Epithelial cell of esophagus (primary cell): ENCODE results near the gene SLC27A4.

Experiments used
- DNase-seq: peaks from one replicate; pipeline ENCODE4 v3.0.0; 2010; ENCODE audit warnings: low read depth
- H3K4me3 ChIP-seq: 2 replicates; pipeline ENCODE4 v1.5.1; 2011; ENCODE audit warnings: mild to moderate bottlenecking, low read length, control low read depth
- TF ChIP-seq, protein P1 (sequence below): IDR thresholded peaks from 2 replicates; pipeline ENCODE4 v1.5.1; 2011; ENCODE audit warnings: low read depth, mild to moderate bottlenecking, low read length, control low read depth, inconsistent platforms; ENCODE audit not compliant: insufficient read depth; ENCODE audit errors: missing control alignments

SLC27A4 gene

DNA sequence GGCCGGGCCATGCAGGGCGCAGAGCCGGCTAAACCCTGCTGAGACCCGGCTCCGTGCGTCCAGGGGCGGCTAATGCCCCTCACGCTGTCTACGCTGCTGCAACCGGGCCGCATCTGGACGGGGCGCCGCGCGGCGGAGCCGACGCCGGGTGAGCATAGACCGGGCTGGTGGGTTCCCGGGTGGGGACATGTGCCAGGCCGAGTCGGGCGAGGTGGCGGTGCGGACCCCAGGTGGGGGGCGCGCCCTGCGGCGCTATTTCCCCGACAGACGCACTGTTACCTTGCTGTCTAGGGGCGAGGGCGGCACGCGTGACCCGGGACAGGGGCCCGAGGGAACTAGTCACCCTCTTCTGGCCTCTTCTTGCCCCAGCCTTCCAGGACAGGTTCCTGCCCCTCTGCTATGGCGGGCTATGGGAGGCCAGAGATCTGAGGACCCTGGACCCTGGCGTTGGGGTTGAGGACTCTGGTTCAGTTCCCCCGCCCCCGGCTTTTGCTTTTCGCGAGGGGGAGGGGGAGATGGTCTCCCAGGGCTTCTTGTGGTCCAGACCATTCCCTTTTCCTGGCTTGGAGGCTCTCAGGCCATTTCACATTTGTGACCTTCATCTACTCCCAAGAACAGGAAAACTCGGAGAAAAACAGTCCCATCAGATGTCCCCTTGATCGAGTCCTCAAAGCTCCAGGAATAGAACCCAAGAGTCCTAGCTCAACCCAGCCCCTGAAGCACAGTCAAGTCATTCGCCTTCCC, 536 bp downstream of the SLC27A4 start:
- TF ChIP-seq, protein P1, sequence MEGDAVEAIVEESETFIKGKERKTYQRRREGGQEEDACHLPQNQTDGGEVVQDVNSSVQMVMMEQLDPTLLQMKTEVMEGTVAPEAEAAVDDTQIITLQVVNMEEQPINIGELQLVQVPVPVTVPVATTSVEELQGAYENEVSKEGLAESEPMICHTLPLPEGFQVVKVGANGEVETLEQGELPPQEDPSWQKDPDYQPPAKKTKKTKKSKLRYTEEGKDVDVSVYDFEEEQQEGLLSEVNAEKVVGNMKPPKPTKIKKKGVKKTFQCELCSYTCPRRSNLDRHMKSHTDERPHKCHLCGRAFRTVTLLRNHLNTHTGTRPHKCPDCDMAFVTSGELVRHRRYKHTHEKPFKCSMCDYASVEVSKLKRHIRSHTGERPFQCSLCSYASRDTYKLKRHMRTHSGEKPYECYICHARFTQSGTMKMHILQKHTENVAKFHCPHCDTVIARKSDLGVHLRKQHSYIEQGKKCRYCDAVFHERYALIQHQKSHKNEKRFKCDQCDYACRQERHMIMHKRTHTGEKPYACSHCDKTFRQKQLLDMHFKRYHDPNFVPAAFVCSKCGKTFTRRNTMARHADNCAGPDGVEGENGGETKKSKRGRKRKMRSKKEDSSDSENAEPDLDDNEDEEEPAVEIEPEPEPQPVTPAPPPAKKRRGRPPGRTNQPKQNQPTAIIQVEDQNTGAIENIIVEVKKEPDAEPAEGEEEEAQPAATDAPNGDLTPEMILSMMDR = no peak
- DNase-seq = no peak
- peak overlapping the region; percentile 85 for H3K4me3 ChIP-seq

- H3K4me3 ChIP-seq = peak overlapping the region; percentile 85
- DNase-seq = peak; percentile 87
- TF ChIP-seq, protein P1 = peak; percentile 87
Measured at GRCh38 chr9:128341435-128341849, 1.1 kb downstream of the SLC27A4 start.

GRCh38 chr9:128342971-128343680, 2.8 kb downstream of the SLC27A4 start:
- DNase-seq = no peak
- no peak overlapping the region for H3K4me3 ChIP-seq
- TF ChIP-seq, protein P1 = no peak

- no peak for DNase-seq
- H3K4me3 ChIP-seq = no peak overlapping the region
- TF ChIP-seq, protein P1 = no peak
Measured at GRCh38 chr9:128343855-128344254, 3.5 kb downstream of the SLC27A4 start.

DNA sequence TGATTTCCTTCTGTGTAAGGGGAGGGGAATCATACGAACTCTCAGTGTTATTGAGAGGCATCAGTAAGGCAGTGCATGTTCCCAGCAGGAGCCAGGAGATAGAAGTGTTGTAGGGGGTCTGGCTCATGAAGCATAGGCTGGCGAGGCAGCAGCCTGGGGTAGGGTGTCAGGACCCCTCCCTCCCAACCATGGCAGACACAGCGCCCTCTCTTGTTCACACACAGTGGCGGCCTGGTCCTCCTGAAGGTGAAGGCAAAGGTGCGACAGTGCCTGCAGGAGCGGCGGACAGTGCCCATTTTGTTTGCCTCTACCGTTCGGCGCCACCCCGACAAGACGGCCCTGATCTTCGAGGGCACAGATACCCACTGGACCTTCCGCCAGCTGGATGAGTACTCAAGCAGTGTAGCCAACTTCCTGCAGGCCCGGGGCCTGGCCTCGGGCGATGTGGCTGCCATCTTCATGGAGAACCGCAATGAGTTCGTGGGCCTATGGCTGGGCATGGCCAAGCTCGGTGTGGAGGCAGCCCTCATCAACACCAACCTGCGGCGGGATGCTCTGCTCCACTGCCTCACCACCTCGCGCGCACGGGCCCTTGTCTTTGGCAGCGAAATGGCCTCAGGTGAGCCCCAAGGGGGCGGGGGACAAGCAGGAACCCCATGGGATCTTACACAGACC, 4.7 kb downstream of the SLC27A4 start:
- TF ChIP-seq, protein P1 = no peak
- no peak overlapping the region for H3K4me3 ChIP-seq
- no peak for DNase-seq

- H3K4me3 ChIP-seq = no peak overlapping the region
- TF ChIP-seq, protein P1 = no peak
- DNase-seq = no peak
Measured at GRCh38 chr9:128349125-128349524, 8.8 kb downstream of the SLC27A4 start.
